ENCODE data around the gene CNIH1.

- TF ChIP-seq CTCF (conservative IDR thresholded peaks at IDR 0.05) (no peak), EZH2 (IDR thresholded peaks at IDR 0.05; ENCODE audit: low read depth) (no peak)
Observed at GRCh38 chr14:54489731-54490444, 48.7 kb upstream of the CNIH1 start.
